ENCODE measurements around the gene DMP1.

GRCh38 chr4:87620491-87620890 lies 29.6 kb upstream of the DMP1 start:
- no peak for TF ChIP-seq CTCF (conservative IDR thresholded peaks at IDR 0.05)
- TF ChIP-seq EZH2 (IDR thresholded peaks at IDR 0.05; ENCODE audit: low read depth) = no peak
